ENCODE results near the gene POU6F1.

GRCh38 chr12:51263341-51263740 lies 45.5 kb upstream of the POU6F1 start:
- TF ChIP-seq POLR2AphosphoS5 (IDR thresholded peaks at IDR 0.05; ENCODE audit: low read depth, low read length) (no peak), TAF1 (IDR thresholded peaks at IDR 0.05; ENCODE audit: borderline replicate concordance, insufficient read depth, low read length) (no peak), REST (IDR thresholded peaks at IDR 0.05; ENCODE audit: insufficient read depth in 1 of 2, low read depth in 2 of 2, low read length in 2 of 2) (no peak), FOXP2 (optimal IDR thresholded peaks at IDR 0.05; ENCODE audit: borderline replicate concordance, extremely low read depth, extremely low read length, insufficient read depth) (no peak)
